Fibroblast of villous mesenchyme (primary cell): Measurements from ENCODE around the gene ZNF407. TPM values are rescaled to one million over a fixed set of nuclear protein-coding genes. Genes with fewer than 3 reads are reported as not detected.
A peak's percentile ranks its signal among the peaks of the same experiment; 100 is the strongest.

Experiments
- DNase-seq: peaks from one replicate; pipeline ENCODE4 v3.0.0-alpha.2; 2010; ENCODE audit warnings: low read depth
- H3K4me3 ChIP-seq: 2 replicates; pipeline ENCODE4 v1.5.1; 2011; ENCODE audit warnings: low read depth, mild to moderate bottlenecking, low read length
- total RNA-seq: library from RNA; depleted of rRNA; stranded (reverse); fragments of >200 nt; gene quantifications from 2 replicates; pipeline ENCODE4 v1.2.3, GENCODE V29; 2012
- TF ChIP-seq, protein P1 (sequence below): IDR thresholded peaks from 2 replicates; pipeline ENCODE4 v1.5.1; 2012; ENCODE audit warnings: low read depth, mild to moderate bottlenecking, low read length; ENCODE audit not compliant: insufficient read depth

ZNF407 gene
- total RNA-seq, 1 donor: 22.0 TPM

GRCh38 chr18:74906184-74906583, 308.5 kb downstream of the ZNF407 start:
- TF ChIP-seq, protein P1, sequence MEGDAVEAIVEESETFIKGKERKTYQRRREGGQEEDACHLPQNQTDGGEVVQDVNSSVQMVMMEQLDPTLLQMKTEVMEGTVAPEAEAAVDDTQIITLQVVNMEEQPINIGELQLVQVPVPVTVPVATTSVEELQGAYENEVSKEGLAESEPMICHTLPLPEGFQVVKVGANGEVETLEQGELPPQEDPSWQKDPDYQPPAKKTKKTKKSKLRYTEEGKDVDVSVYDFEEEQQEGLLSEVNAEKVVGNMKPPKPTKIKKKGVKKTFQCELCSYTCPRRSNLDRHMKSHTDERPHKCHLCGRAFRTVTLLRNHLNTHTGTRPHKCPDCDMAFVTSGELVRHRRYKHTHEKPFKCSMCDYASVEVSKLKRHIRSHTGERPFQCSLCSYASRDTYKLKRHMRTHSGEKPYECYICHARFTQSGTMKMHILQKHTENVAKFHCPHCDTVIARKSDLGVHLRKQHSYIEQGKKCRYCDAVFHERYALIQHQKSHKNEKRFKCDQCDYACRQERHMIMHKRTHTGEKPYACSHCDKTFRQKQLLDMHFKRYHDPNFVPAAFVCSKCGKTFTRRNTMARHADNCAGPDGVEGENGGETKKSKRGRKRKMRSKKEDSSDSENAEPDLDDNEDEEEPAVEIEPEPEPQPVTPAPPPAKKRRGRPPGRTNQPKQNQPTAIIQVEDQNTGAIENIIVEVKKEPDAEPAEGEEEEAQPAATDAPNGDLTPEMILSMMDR: no peak
- peak; percentile 93 for DNase-seq
- no peak overlapping the region for H3K4me3 ChIP-seq

- DNase-seq: no peak
- TF ChIP-seq, protein P1: no peak
- H3K4me3 ChIP-seq: no peak overlapping the region
Measured at GRCh38 chr18:74914052-74914591, 316.5 kb downstream of the ZNF407 start.

DNA sequence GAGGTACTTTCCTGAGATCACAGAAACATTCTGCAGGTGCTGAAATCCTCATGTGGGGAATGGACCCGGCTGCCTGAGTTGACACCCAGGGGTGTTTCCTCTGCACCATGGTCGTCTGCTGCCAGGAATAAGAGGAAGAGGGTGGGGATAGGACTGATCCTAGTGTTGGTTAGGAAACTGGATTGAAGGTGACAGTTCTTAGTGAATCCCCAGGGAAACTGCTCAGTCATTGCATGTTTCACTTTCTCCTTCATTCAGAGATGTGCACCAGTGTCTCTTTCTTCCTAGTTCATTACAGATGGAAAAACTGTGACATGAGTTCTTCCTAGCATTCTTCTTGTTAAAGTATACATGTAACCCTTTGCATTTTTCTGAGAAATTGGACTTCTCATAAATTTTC, 317.0 kb downstream of the ZNF407 start:
- no peak for DNase-seq
- TF ChIP-seq, protein P1: no peak
- no peak overlapping the region for H3K4me3 ChIP-seq

GRCh38 chr18:74916773-74917393, 319.2 kb downstream of the ZNF407 start:
- no peak for DNase-seq
- H3K4me3 ChIP-seq: no peak overlapping the region
- TF ChIP-seq, protein P1: no peak

GRCh38 chr18:74918276-74918790, 320.7 kb downstream of the ZNF407 start:
- no peak for DNase-seq
- TF ChIP-seq, protein P1: no peak
- H3K4me3 ChIP-seq: no peak overlapping the region

DNA sequence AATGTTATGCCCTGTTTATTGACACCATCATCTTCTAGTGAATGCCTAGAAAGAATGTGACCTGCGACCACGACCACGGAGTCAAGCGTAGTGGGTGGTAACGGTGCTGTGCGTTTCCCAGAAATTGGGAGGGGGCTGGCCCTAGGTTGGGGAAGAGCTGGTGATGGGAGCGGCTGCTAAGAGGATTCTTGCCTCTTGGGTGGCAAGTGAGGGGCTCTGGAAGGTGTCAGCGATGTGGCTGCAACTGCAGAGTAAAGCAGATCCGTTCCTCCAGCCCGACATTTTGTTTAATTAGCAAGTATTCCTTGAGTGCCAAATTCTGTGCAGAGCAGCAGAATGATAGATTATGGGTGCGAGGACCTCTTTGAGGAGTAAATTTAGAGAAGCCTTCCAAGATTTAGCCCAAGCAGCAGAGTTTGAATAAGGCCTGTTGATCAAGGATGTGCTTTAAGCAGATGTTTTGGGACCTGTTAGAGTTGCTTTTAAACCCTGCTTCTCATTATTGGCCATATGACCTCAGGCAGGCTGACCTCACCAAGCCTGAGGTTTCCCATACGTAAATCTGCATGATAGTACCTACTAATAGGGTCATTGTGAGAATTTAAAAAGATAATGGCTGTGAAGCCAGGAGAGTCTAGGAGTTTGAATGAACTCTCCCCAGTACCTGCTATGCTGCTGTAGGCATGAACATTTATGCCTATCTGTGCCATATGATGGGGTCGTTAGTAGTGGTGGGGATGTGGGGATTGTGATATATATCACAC, 323.6 kb downstream of the ZNF407 start:
- TF ChIP-seq, protein P1: no peak
- no peak for DNase-seq
- no peak overlapping the region for H3K4me3 ChIP-seq
